ENCODE measurements around the gene SRRM4.

SRRM4 gene

DNA sequence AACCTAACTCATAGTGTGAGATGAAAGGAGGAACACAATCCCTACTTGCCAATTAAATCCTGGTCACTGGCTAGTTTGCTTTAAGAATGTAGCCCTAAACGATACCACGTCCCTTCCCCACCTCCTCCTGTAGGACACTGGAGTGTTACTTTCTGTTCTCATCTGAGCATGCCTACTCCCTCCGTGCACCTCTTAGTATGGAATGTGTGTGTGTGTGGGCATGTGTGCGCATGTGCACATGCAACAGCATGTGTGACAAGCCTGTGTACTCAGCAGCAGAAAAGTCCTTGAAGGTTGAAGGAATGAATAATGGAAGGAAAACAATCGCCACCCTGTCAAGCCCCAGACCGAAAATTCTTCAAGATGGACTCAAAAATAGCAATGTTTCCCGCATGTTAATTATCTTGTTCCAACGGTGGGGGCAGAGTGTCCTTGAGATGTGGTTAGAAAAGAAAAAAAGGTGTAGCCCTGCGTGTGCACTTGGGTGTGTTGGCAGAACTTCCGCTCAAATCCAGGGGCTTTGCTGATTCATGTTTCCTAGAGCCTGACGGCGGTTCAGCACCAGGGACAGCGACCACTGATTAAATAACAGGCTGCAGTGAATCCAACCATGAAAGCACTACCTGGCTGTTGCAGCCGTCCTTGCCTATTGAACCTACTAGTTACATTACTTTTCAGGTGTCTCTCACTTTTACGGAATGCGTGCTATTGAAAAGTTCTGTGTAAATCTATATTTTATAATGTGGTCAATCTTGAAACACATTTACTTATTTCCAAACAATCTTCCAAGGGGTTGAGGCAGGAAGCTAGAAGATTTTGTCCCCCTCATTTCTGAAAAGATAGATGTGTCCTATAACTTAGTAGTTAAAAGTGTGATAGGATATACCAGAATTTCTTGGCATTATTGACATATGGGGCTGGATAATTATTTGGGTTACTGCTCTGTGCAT, 79.8 kb downstream of the SRRM4 start:
- DNase-seq, result peak; percentile 34
- in situ Hi-C loops (cut with HindIII; ENCODE audit: low pct_ligation_motif_present, low sequenced_read_pairs), result no loop called here
- Histone ChIP-seq H3K36me3 (replicated peaks) (no peaks in the 10 kb centered on the region), H3K4me3 (ENCODE audit: low read depth, low read length) (no peak overlapping the region), H3K27me3 (replicated peaks) (no peaks in the 10 kb centered on the region), H3K27ac (no peak overlapping the region)
- TF ChIP-seq, protein P1, sequence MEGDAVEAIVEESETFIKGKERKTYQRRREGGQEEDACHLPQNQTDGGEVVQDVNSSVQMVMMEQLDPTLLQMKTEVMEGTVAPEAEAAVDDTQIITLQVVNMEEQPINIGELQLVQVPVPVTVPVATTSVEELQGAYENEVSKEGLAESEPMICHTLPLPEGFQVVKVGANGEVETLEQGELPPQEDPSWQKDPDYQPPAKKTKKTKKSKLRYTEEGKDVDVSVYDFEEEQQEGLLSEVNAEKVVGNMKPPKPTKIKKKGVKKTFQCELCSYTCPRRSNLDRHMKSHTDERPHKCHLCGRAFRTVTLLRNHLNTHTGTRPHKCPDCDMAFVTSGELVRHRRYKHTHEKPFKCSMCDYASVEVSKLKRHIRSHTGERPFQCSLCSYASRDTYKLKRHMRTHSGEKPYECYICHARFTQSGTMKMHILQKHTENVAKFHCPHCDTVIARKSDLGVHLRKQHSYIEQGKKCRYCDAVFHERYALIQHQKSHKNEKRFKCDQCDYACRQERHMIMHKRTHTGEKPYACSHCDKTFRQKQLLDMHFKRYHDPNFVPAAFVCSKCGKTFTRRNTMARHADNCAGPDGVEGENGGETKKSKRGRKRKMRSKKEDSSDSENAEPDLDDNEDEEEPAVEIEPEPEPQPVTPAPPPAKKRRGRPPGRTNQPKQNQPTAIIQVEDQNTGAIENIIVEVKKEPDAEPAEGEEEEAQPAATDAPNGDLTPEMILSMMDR (IDR thresholded peaks at IDR 0.05; ENCODE audit: low read depth, low read length, missing control alignments), result no peak

DNA sequence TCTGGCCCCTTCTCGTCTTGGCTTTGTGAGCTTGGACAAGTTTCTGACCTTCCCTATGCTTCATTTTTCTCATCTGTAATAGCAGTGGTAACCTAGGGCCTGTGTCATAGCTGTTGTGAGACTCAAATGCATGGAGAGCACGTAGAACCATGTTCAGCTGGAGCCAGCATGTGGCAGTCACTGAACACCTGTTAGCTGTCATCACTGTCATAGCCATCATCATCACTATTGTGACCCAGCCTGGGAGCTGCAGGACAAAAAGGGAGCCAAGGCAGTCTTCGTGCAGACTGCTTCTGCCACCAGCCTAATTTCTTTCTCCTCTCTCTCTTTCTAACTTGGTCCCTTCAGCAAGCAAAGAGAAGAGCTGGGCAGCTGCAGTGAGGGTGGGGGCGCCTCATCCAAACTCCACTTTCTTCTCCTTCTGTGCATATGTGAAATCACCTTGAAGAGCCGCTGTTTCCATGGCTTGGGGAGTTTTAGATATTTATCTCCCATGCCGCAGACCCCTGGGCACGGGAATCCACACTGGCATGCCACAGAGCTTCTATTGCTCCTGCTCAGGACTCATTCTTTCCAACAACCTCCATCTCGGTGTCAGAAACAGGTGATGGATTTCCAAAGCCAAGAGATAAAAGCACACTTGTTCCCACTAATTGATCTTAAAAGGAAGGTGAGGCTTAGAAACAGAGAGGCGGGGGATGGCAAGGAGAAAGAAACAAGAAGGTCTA, 87.0 kb downstream of the SRRM4 start:
- Histone ChIP-seq H3K27me3 (replicated peaks) (no peaks in the 10 kb centered on the region), H3K4me3 (ENCODE audit: low read depth, low read length) (no peak overlapping the region), H3K27ac (no peak overlapping the region), H3K36me3 (replicated peaks) (no peaks in the 10 kb centered on the region)
- no peak for DNase-seq
- TF ChIP-seq, protein P1 (IDR thresholded peaks at IDR 0.05; ENCODE audit: low read depth, low read length, missing control alignments), result no peak
- in situ Hi-C loops (cut with HindIII; ENCODE audit: low pct_ligation_motif_present, low sequenced_read_pairs), result no loop called here

DNA sequence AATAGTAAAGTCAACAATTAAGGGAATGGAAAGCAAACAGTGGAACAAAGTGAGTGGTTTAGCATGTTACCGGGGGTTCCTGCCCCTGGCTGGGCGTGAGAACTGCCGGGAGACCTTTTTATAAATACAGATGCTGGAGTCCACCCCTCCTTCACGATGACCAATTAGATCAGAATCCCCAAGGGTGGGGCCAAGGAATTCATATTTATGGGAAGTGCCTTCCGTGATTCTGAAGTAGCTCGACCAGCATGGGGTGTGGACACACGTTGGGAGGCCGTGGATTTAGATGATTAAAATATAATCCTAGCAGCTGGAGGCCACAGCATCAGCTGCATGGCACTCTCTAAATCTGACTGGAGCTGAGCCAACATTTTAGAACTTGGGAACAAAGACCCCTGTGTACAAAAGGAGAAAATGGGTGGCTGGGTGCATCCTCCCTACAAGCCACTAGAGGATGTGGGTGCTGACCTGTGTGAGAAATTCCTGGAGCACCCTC, 87.9 kb downstream of the SRRM4 start:
- Histone ChIP-seq H3K4me3 (ENCODE audit: low read depth, low read length) (no peak overlapping the region), H3K27me3 (replicated peaks) (no peaks in the 10 kb centered on the region), H3K27ac (no peak overlapping the region), H3K36me3 (replicated peaks) (no peaks in the 10 kb centered on the region)
- TF ChIP-seq, protein P1 (IDR thresholded peaks at IDR 0.05; ENCODE audit: low read depth, low read length, missing control alignments), result no peak
- no peak for DNase-seq
- in situ Hi-C loops (cut with HindIII; ENCODE audit: low pct_ligation_motif_present, low sequenced_read_pairs), result no loop called here

DNA sequence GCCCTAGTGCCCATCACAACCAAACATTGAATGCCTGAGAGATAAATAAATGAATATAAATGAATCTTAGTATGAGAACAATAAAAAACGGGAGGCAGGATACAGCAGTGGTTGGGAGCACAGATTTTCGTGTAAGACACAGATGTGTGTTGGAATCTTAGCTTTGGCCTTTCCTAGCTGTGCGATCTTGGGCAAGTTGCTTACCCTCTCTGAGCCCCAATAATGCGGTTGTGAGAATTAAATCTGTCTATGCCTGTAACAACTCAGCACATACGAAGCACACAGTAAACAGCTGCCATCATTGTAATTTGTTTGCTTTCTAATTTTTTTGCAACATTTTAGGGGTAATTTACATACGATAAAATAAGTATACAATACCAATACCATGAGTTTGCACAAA, 89.8 kb downstream of the SRRM4 start:
- no peak overlapping the region for H3K4me3 ChIP-seq (ENCODE audit: low read depth, low read length)
- H3K36me3 ChIP-seq (replicated peaks), result no peaks in the 10 kb centered on the region
- no peak for DNase-seq
- no peaks in the 10 kb centered on the region for H3K27me3 ChIP-seq (replicated peaks)
- H3K27ac ChIP-seq, result no peak overlapping the region
- TF ChIP-seq, protein P1 (IDR thresholded peaks at IDR 0.05; ENCODE audit: low read depth, low read length, missing control alignments), result no peak
- in situ Hi-C loops (cut with HindIII; ENCODE audit: low pct_ligation_motif_present, low sequenced_read_pairs), result no loop called here

DNA sequence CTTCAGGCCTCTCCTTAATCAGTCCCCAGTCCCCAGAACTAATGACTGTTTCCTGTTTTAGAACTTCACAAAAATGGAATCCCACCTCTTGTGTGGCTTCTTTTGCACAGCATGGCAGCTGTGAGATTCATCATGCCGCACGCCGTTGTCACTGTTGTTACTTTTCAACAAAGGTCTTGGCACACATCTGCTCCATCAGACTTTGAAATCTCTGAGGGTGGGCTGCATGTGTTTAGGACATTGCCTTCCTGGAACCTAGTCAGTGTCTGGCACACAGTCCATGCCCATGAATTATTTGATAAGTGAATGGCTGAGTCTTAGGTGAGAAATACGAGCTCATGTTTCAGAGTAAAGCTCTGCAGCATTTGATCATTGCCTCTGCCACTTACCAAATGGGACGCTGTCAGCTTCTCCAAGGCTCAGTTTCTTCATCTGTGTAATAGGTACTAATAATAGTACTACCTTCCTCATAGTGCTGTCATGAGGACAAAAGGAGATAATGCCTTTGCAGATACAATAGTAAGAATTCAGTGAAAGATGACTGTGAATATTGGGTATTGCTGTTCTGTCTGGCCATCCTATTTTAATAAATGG, 90.4 kb downstream of the SRRM4 start:
- in situ Hi-C loops (cut with HindIII; ENCODE audit: low pct_ligation_motif_present, low sequenced_read_pairs), result no loop called here
- no peak for DNase-seq
- no peaks in the 10 kb centered on the region for H3K27me3 ChIP-seq (replicated peaks)

More for the DNA sequence above, 90.4 kb downstream of the SRRM4 start:
- TF ChIP-seq, protein P1 (IDR thresholded peaks at IDR 0.05; ENCODE audit: low read depth, low read length, missing control alignments), result no peak
- no peak overlapping the region for H3K27ac ChIP-seq
- H3K4me3 ChIP-seq (ENCODE audit: low read depth, low read length), result no peak overlapping the region
- no peaks in the 10 kb centered on the region for H3K36me3 ChIP-seq (replicated peaks)
